H9 (cell line): ENCODE data around the gene VSIG10L. TPM values are rescaled to one million over a fixed set of nuclear protein-coding genes. Genes with fewer than 3 reads are reported as not detected.

Experiments used
- DNase-seq: peaks from one replicate; pipeline ENCODE4 v3.0.0-alpha.2; 2017
- H2AFZ ChIP-seq: one replicate; pipeline ENCODE4 v1.6.1; 2013; ENCODE audit warnings: mild to moderate bottlenecking, low read length, control low read depth, moderate library complexity
- H2AK5ac ChIP-seq: 2 replicates; pipeline ENCODE4 v1.6.1; 2013; ENCODE audit warnings: low read length, control low read depth, mixed read lengths; ENCODE audit not compliant: insufficient read length
- H2BK120ac ChIP-seq: one replicate; pipeline ENCODE4 v1.6.1; 2013; ENCODE audit warnings: low read depth, mild to moderate bottlenecking, low read length, control low read depth, inconsistent platforms; ENCODE audit not compliant: poor library complexity, severe bottlenecking
- H2BK12ac ChIP-seq: 2 replicates; pipeline ENCODE4 v1.6.1; 2013; ENCODE audit warnings: low read length, control low read depth, mixed read lengths, low read depth; ENCODE audit not compliant: insufficient read length
- H2BK15ac ChIP-seq: 2 replicates; pipeline ENCODE4 v1.6.1; 2013; ENCODE audit warnings: low read depth, low read length, control low read depth
- H2BK20ac ChIP-seq: one replicate; pipeline ENCODE4 v1.6.1; 2013; ENCODE audit warnings: low read depth, mild to moderate bottlenecking, low read length, control low read depth, inconsistent platforms; ENCODE audit not compliant: poor library complexity, severe bottlenecking
- H2BK5ac ChIP-seq: 2 replicates; pipeline ENCODE4 v1.6.1; 2013; ENCODE audit warnings: low read length, control low read depth, mixed read lengths; ENCODE audit not compliant: insufficient read length
- H3K14ac ChIP-seq: 2 replicates; pipeline ENCODE4 v1.6.1; 2013; ENCODE audit warnings: low read length, control low read depth; ENCODE audit not compliant: insufficient read depth
- H3K18ac ChIP-seq: 2 replicates; pipeline ENCODE4 v1.6.1; 2013; ENCODE audit warnings: low read depth, mild to moderate bottlenecking, mixed read lengths, low read length, control low read depth; ENCODE audit not compliant: insufficient read length
- H3K23ac ChIP-seq: 2 replicates; pipeline ENCODE4 v1.6.1; 2013; ENCODE audit warnings: low read length, control low read depth, mixed read lengths, low read depth; ENCODE audit not compliant: insufficient read length
- H3K23me2 ChIP-seq: 2 replicates; pipeline ENCODE4 v1.6.1; 2013; ENCODE audit warnings: low read depth, mild to moderate bottlenecking, mixed read lengths, low read length, control low read depth; ENCODE audit not compliant: insufficient read length, poor library complexity, severe bottlenecking
- H3K27ac ChIP-seq: 2 replicates; pipeline ENCODE4 v1.5.1; 2013; ENCODE audit warnings: low read length, control low read depth, mixed read lengths, low read depth; ENCODE audit not compliant: insufficient read length
- H3K27me3 ChIP-seq: 2 replicates; pipeline ENCODE4 v1.6.1; 2013; ENCODE audit warnings: low read length, control low read depth, inconsistent platforms; ENCODE audit not compliant: insufficient read depth
- H3K4ac ChIP-seq: 2 replicates; pipeline ENCODE4 v1.6.1; 2013; ENCODE audit warnings: low read depth, mild to moderate bottlenecking, control low read depth, inconsistent platforms, low read length, moderate library complexity
- H3K4me1 ChIP-seq: 2 replicates; pipeline ENCODE4 v1.6.1; 2013; ENCODE audit warnings: low read length, control low read depth, inconsistent platforms; ENCODE audit not compliant: insufficient read depth
- H3K4me2 ChIP-seq: 2 replicates; pipeline ENCODE4 v1.6.1; 2013; ENCODE audit warnings: low read length, control low read depth, mixed read lengths; ENCODE audit not compliant: insufficient read length, insufficient read depth
- H3K56ac ChIP-seq: 2 replicates; pipeline ENCODE4 v1.6.1; 2013; ENCODE audit warnings: low read depth, mild to moderate bottlenecking, mixed read lengths, low read length, control low read depth; ENCODE audit not compliant: insufficient read length
- H3K79me1 ChIP-seq: 2 replicates; pipeline ENCODE4 v1.6.1; 2013; ENCODE audit warnings: low read depth, mild to moderate bottlenecking, moderate library complexity, low read length, control low read depth, inconsistent platforms; ENCODE audit not compliant: insufficient read depth, poor library complexity, severe bottlenecking
- H3K79me2 ChIP-seq: 2 replicates; pipeline ENCODE4 v1.6.1; 2013; ENCODE audit warnings: low read length, control low read depth, inconsistent platforms; ENCODE audit not compliant: insufficient read depth
- H3K9ac ChIP-seq: 2 replicates; pipeline ENCODE4 v1.6.1; 2013; ENCODE audit warnings: low read length, control low read depth, mixed read lengths; ENCODE audit not compliant: insufficient read length; ENCODE audit errors: extremely low read depth
- H3K9me3 ChIP-seq: one replicate; pipeline ENCODE4 v1.6.1; 2013; ENCODE audit warnings: low read depth, low read length, inconsistent platforms; ENCODE audit not compliant: control insufficient read depth
- H3T11ph ChIP-seq: one replicate; pipeline ENCODE4 v1.6.1; 2013; ENCODE audit warnings: mild to moderate bottlenecking, low read length, control low read depth, inconsistent platforms
- H4K20me1 ChIP-seq: one replicate; pipeline ENCODE4 v1.6.1; 2013; ENCODE audit not compliant: control insufficient read depth, insufficient read length, insufficient read depth
- H4K5ac ChIP-seq: 2 replicates; pipeline ENCODE4 v1.6.1; 2013; ENCODE audit warnings: low read depth, mild to moderate bottlenecking, mixed read lengths, low read length, control low read depth; ENCODE audit not compliant: insufficient read length
- H4K8ac ChIP-seq: replicated peaks from 2 replicates; pipeline ENCODE4 v1.6.1; 2013; ENCODE audit warnings: low read length, control low read depth, mixed read lengths, low read depth; ENCODE audit not compliant: insufficient read length
- H4K91ac ChIP-seq: 2 replicates; pipeline ENCODE4 v1.6.1; 2013; ENCODE audit warnings: low read depth, mild to moderate bottlenecking, moderate library complexity, mixed read lengths, low read length, control low read depth; ENCODE audit not compliant: insufficient read length
- H3K27ac Mint-ChIP-seq, 3 experiments: 2 replicates in 2 of 3; 3 replicates in 1 of 3; pipeline ENCODE4 v1.8.0; 2020 to 2021; ENCODE audit warnings: mixed read lengths in 3 of 3, mild to moderate bottlenecking in 1 of 3, moderate library complexity in 1 of 3
- H3K27me3 Mint-ChIP-seq: 2 replicates; pipeline ENCODE4 v1.8.0; 2021; ENCODE audit warnings: low read depth, mild to moderate bottlenecking, moderate library complexity, mixed read lengths
- H3K36me3 Mint-ChIP-seq, 3 experiments: 2 replicates in 2 of 3; 3 replicates in 1 of 3; pipeline ENCODE4 v1.8.0; 2020 to 2021; ENCODE audit warnings: low read depth in 3 of 3, mixed read lengths in 3 of 3; ENCODE audit not compliant: insufficient read depth in 1 of 3
- H3K4me1 Mint-ChIP-seq, 2 experiments: 2 replicates each; pipeline ENCODE4 v1.8.0; 2020; ENCODE audit warnings: mixed read lengths in 2 of 2
- H3K4me3 Mint-ChIP-seq, 2 experiments: 2 replicates in 1 of 2; 3 replicates in 1 of 2; pipeline ENCODE4 v1.8.0; 2020 to 2021; ENCODE audit warnings: mild to moderate bottlenecking in 2 of 2, mixed read lengths in 2 of 2, moderate library complexity in 1 of 2
- H3K9me3 Mint-ChIP-seq, 2 experiments: 2 replicates in 1 of 2; 3 replicates in 1 of 2; pipeline ENCODE4 v1.8.0; 2020; ENCODE audit warnings: mild to moderate bottlenecking in 2 of 2, mixed read lengths in 2 of 2, moderate library complexity in 1 of 2
- WGBS: extraction: QIAGEN DNeasy Blood & Tissue Kit; methylation state at CpG from one replicate; pipeline ENCODE4 v1.1.7; 2013; ENCODE audit warnings: missing lambda C conversion rate, low lambda C conversion rate, mixed read lengths; ENCODE audit not compliant: insufficient read length; ENCODE audit errors: extremely low coverage; 5-methylcytosine and 5-hydroxymethylcytosine counted together
- total RNA-seq: library from RNA; stranded (reverse); gene quantifications from 2 replicates; pipeline ENCODE4 v1.2.1, GENCODE V29; 2021
- TF ChIP-seq, protein P1 (sequence below): fragments of 200-600 bp; sonication (generic); conservative IDR thresholded peaks from 3 replicates; pipeline ENCODE4 v1.8.0; 2021; ENCODE audit warnings: antibody characterized with exemption, mild to moderate bottlenecking

VSIG10L gene
- total RNA-seq, 1 experiment from 2014 or later, result 5.6 TPM

DNA sequence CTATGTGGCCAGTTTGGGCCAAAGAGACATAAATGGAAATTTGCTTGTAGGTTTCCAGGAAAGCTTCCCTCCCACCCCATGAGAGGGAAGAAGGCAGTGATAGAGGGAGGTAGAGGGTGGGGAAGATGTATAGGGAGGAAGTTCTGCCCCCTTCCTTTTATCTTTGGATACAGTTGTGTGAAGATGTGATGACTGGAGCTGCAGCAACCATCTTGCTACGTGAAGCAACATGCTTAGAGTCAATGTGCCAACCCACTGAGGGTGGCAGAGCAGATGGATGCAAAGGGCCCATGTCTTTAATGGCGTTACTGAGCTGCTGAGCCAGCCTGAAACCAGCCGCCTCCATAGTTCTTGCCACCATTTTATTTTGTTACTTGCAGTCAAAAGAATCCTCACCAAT, 10.7 kb downstream of the VSIG10L start:
- Histone ChIP-seq H3K18ac (no peak overlapping the region), H3K4ac (no peak overlapping the region), H3T11ph (no peak overlapping the region), H2BK20ac (no peak overlapping the region), H4K5ac (no peak overlapping the region), H2AFZ (no peak overlapping the region), H3K27ac (no peak overlapping the region), H2BK120ac (no peak overlapping the region), H2BK5ac (no peak overlapping the region), H2BK12ac (no peak overlapping the region), H3K79me2 (no peaks in the 10 kb centered on the region), H3K9me3 (peaks cover 5% of the 10 kb centered on the region), H2AK5ac (no peak overlapping the region), H3K27me3 (no peaks in the 10 kb centered on the region), H3K23ac (no peak overlapping the region), H3K4me2 (no peak overlapping the region), H4K20me1 (no peaks in the 10 kb centered on the region), H3K9ac (no peak overlapping the region), H4K91ac (no peak overlapping the region), H2BK15ac (0 out of 2 replicates have a peak overlapping the region, but pooled peaks have one; percentile 31), H3K79me1 (no peaks in the 10 kb centered on the region), H3K23me2 (peaks cover 8% of the 10 kb centered on the region), H4K8ac (no peak overlapping the region), H3K14ac (no peak overlapping the region), H3K4me1 (no peaks in the 10 kb centered on the region), H3K56ac (no peak overlapping the region)
- 0 out of 5 replicates have a peak, but pooled peaks cover 0 to 4% of the 10 kb centered on the region in 2 experiments for H3K9me3 Mint-ChIP-seq
- H3K27me3 Mint-ChIP-seq, result no peaks in the 10 kb centered on the region
- WGBS, result no CpG with 5 or more reads among the region's 3 CpGs
- TF ChIP-seq, protein P1, sequence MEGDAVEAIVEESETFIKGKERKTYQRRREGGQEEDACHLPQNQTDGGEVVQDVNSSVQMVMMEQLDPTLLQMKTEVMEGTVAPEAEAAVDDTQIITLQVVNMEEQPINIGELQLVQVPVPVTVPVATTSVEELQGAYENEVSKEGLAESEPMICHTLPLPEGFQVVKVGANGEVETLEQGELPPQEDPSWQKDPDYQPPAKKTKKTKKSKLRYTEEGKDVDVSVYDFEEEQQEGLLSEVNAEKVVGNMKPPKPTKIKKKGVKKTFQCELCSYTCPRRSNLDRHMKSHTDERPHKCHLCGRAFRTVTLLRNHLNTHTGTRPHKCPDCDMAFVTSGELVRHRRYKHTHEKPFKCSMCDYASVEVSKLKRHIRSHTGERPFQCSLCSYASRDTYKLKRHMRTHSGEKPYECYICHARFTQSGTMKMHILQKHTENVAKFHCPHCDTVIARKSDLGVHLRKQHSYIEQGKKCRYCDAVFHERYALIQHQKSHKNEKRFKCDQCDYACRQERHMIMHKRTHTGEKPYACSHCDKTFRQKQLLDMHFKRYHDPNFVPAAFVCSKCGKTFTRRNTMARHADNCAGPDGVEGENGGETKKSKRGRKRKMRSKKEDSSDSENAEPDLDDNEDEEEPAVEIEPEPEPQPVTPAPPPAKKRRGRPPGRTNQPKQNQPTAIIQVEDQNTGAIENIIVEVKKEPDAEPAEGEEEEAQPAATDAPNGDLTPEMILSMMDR, result no peak
- H3K27ac Mint-ChIP-seq, result no peak overlapping the region
- H3K36me3 Mint-ChIP-seq, result peaks cover 33 to 47% (median 46%) of the 10 kb centered on the region in 3 experiments
- DNase-seq, result no peak
- H3K4me3 Mint-ChIP-seq, result no peak overlapping the region
- H3K4me1 Mint-ChIP-seq, result peaks cover 4 to 18% of the 10 kb centered on the region in 2 experiments
